ENCODE results near the gene DNAJC13.
"Not testable (repeated sequence)": the region's sequence is repeated elsewhere in the genome, so short reads cannot be mapped to it uniquely, and the experiment has no call there.

Gene DNAJC13

DNA sequence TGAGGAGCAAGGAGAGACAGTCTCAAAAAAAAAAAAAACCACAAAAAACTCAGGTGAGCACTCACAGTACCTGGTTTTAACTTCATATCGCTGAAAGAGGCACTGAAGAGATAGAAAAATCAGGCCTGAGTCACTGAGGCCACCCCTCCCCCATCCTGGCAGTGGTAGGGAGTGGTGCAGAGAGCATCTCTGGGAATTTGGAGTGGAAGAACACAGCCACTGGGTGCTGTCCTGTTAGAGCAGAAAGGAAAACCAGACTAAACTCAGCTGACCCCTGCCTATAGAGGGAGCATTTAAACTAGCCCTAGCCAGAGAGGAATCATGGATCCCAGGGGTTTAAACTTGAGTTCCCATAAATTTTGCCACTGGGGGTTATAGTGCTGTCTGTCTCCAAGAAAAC, 22.2 kb upstream of the DNAJC13 start:
- ChIA-PET CTCF (interaction anchor here (1.9 to 13.5 kb wide), 3 partner anchors 27 to 138 kb away, joined by 4 to 404 read pairs (median 45); no protein-coding TSS in a partner anchor), POLR2A (no interaction called here)
- TF ChIP-seq, protein P1, sequence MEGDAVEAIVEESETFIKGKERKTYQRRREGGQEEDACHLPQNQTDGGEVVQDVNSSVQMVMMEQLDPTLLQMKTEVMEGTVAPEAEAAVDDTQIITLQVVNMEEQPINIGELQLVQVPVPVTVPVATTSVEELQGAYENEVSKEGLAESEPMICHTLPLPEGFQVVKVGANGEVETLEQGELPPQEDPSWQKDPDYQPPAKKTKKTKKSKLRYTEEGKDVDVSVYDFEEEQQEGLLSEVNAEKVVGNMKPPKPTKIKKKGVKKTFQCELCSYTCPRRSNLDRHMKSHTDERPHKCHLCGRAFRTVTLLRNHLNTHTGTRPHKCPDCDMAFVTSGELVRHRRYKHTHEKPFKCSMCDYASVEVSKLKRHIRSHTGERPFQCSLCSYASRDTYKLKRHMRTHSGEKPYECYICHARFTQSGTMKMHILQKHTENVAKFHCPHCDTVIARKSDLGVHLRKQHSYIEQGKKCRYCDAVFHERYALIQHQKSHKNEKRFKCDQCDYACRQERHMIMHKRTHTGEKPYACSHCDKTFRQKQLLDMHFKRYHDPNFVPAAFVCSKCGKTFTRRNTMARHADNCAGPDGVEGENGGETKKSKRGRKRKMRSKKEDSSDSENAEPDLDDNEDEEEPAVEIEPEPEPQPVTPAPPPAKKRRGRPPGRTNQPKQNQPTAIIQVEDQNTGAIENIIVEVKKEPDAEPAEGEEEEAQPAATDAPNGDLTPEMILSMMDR (IDR thresholded peaks at IDR 0.05; ENCODE audit: control extremely low read depth, extremely low read depth, low read depth, missing control alignments), result no peak
- DNase-seq (ENCODE audit: extremely low spot score), result no peak

DNA sequence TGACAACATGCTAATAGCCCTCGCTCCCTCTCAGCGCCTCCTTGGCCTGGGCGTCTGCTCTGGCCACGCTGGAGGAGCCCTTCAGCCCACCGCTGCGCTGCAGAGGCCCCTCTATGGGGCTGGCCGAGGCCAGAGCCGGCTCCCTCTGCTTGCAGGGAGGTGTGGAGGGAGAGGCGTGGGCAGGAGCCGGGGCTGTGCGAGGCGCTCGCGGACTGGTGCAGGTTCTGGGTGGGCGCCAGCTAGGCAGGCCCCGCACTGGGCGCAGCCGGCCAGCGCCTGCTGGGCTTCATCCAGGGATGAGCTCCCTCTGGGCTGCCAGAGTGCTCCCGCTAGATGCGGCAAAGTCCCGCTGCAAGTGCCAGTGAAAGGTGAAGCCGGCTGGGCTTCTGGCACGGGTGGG, 21.0 kb upstream of the DNAJC13 start:
- DNase-seq (ENCODE audit: extremely low spot score), result no peak
- TF ChIP-seq, protein P1 (IDR thresholded peaks at IDR 0.05; ENCODE audit: control extremely low read depth, extremely low read depth, low read depth, missing control alignments), result no peak
- POLR2A ChIA-PET, result no interaction called here
- CTCF ChIA-PET, result interaction anchor here (0.8 to 13.5 kb wide), 9 partner anchors 8 to 151 kb away, joined by 3 to 404 read pairs (median 5); no protein-coding TSS in a partner anchor

DNA sequence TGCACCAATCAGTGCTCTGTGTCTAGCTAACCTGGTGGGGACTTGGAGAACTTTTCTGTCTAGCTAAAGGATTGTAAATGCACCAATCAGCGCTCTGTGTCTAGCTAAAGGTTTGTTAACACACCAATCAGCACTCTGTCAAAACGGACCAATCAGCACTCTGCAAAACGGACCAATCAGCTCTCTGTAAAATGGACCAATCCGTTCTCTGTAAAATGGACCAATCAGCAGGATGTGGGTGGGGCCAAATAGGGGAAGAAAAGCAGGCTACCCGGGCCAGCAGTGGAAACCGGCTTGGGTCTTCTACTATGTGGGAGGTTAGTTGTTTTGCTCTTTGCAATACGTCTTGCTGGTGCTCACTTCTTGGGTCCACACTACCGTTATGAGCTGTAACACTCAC, 20.5 kb upstream of the DNAJC13 start:
- CTCF ChIA-PET, result interaction anchor here (0.8 to 13.5 kb wide), 12 partner anchors 8 to 151 kb away, joined by 3 to 404 read pairs (median 4); no protein-coding TSS in a partner anchor
- POLR2A ChIA-PET, result not testable (repeated sequence)

DNA sequence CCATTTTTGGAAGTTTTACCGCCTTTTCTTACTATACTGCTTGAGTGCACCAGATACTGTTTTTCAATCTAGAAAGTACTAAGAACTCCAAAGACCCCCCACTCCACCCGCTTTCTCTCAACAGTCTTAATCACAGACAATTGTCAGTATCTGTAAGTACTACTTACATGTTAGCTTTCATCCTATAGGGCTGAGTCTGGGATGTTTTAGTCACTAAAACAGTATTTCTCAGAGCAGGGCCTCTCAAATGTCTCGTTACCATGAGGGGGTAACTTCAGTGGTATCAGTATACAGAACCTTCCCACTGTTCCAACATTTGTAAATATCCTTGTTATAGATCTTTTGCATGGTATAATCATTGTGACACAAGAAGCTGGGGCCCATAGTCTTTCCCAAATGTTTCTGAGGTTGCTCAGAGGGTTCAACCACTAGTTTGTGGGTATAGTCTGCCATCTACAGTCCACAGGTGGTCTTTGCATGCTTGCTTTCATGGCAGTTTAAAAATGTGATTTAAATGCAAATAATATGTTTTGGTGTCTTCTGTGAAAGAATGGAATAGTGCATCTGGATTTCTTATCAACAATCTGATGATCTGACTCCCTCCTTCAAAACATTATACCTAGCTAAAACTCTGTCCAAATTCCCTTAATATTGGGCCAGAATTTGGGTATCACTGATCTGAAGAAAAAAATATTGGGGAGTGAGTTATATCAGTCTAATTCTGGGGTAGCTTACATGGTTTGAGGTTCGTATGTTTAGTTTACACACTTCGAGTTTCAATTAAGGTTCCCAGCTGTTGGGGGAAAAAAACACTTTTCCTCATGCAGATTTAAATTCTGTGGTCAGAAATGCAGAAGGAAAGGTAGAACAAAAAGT, 18.0 kb upstream of the DNAJC13 start:
- ChIA-PET POLR2A (no interaction called here), CTCF (interaction anchor here (0.8 to 13.5 kb wide), 19 partner anchors 9 to 243 kb away, joined by 3 to 404 read pairs (median 4); partner anchors contain the start of gene ACP3)
- DNase-seq (ENCODE audit: extremely low spot score), result peak; percentile 53
- TF ChIP-seq, protein P1 (IDR thresholded peaks at IDR 0.05; ENCODE audit: control extremely low read depth, extremely low read depth, low read depth, missing control alignments), result peak; percentile 75

More for the DNA sequence above, 20.5 kb upstream of the DNAJC13 start:
- not testable (repeated sequence) for DNase-seq (ENCODE audit: extremely low spot score)

GRCh38 chr3:132401255-132401654, 16.0 kb upstream of the DNAJC13 start:
- POLR2A ChIA-PET, result no interaction called here
- no peak for DNase-seq (ENCODE audit: extremely low spot score)

GRCh38 chr3:132404276-132404675, 13.0 kb upstream of the DNAJC13 start:
- CTCF ChIA-PET, result interaction anchor here (13.5 kb wide), 1 partner anchor 51 kb away, joined by 404 read pairs; no protein-coding TSS in a partner anchor
- TF ChIP-seq, protein P1 (IDR thresholded peaks at IDR 0.05; ENCODE audit: control extremely low read depth, extremely low read depth, low read depth, missing control alignments), result no peak
- POLR2A ChIA-PET, result no interaction called here
- no peak for DNase-seq (ENCODE audit: extremely low spot score)

More at GRCh38 chr3:132401255-132401654, 16.0 kb upstream of the DNAJC13 start:
- TF ChIP-seq, protein P1 (IDR thresholded peaks at IDR 0.05; ENCODE audit: control extremely low read depth, extremely low read depth, low read depth, missing control alignments), result no peak
- CTCF ChIA-PET, result interaction anchor here (0.9 to 13.5 kb wide), 6 partner anchors 9 to 160 kb away, joined by 3 to 404 read pairs (median 4); no protein-coding TSS in a partner anchor

DNA sequence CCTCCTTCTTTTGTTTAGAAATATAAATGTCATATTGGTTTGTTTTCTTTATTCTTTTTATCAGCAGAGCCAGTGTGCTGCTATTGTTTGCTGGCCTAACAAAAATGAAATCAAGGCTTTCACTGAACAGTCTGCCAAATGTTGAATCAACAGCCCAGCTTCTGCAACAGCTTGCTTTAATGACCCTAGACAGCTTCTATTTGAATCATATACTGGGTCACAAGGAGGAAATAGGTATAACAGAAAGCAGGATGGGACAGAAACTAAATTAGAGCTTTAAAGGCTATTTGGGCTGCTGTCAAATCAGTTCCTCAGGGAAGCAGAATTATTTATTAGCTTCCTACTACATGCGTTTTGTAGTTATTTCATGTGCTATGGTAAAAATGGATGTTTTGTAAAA, 12.1 kb upstream of the DNAJC13 start:
- no peak for DNase-seq (ENCODE audit: extremely low spot score)
- POLR2A ChIA-PET, result no interaction called here
- CTCF ChIA-PET, result interaction anchor here (1.5 to 13.5 kb wide), 2 partner anchors 24 to 52 kb away, joined by 4 to 404 read pairs; no protein-coding TSS in a partner anchor
- TF ChIP-seq, protein P1 (IDR thresholded peaks at IDR 0.05; ENCODE audit: control extremely low read depth, extremely low read depth, low read depth, missing control alignments), result no peak
